Peyer's patch (tissue), 4 donors: ENCODE data around the gene STON2. TPM values are rescaled to one million over a fixed set of nuclear protein-coding genes. Genes with fewer than 3 reads are reported as not detected.

Source experiments
- DNase-seq, 3 donors: peaks; one replicate each; pipeline ENCODE4 v3.0.0-alpha.2; 2017 to 2019
- H3K27ac ChIP-seq, 4 donors: fragments of 200-600 bp; sonication (generic); one replicate each; pipeline ENCODE4 v1.5.1; 2016 to 2019
- H3K27me3 ChIP-seq, 2 donors: fragments of 200-600 bp; sonication (generic); one replicate each; pipeline ENCODE4 v1.5.1; 2019
- H3K36me3 ChIP-seq, 3 donors: fragments of 200-600 bp; sonication (generic); one replicate each; pipeline ENCODE4 v1.5.1; 2016 to 2019
- H3K4me1 ChIP-seq, 4 donors: fragments of 200-600 bp; sonication (generic); one replicate each; pipeline ENCODE4 v1.5.1; 2016 to 2019
- H3K4me3 ChIP-seq, 4 donors: fragments of 200-600 bp; sonication (generic); 1 replicate in 3 of 4; 2 replicates in 1 of 4; pipeline ENCODE4 v1.5.1; 2016 to 2019; ENCODE audit warnings: mild to moderate bottlenecking in 1 of 4
- H3K9me3 ChIP-seq, 4 donors: fragments of 200-600 bp; sonication (generic); one replicate each; pipeline ENCODE4 v1.5.1; 2016 to 2019; ENCODE audit warnings: mild to moderate bottlenecking in 1 of 4
- CTCF ChIP-seq, 6 experiments: fragments of 450-650 bp in 4 of 6; fragments of 200-600 bp in 2 of 6; sonication (generic) in 1 of 6; IDR thresholded peaks; one replicate each; pipeline ENCODE4 v1.5.1; 2017 to 2019; ENCODE audit warnings: antibody characterized with exemption in 6 of 6, mild to moderate bottlenecking in 3 of 6, moderate library complexity in 1 of 6
- POLR2A ChIP-seq, 2 donors: fragments of 450-650 bp; IDR thresholded peaks; one replicate each; pipeline ENCODE4 v1.5.1; 2017; ENCODE audit warnings: antibody characterized with exemption in 2 of 2, mild to moderate bottlenecking in 2 of 2, moderate library complexity in 2 of 2
- total RNA-seq, 4 donors: library from RNA; depleted of rRNA; stranded (reverse); fragments of >200 nt; gene quantifications; one replicate each; pipeline ENCODE4 v1.1.0, GENCODE V29; 2016

STON2 gene
- total RNA-seq, 4 donors from 2014 or later: 6.3 to 25.3 (median 13.9) TPM

- Histone ChIP-seq H3K9me3 (no peaks in the 10 kb centered on the region), H3K36me3 (no peaks in the 10 kb centered on the region), H3K4me1 (no peaks in the 10 kb centered on the region), H3K27ac (no peak overlapping the region), H3K4me3 (no peak overlapping the region), H3K27me3 (no peaks in the 10 kb centered on the region)
- TF ChIP-seq CTCF (IDR thresholded peaks at IDR 0.05) (no peak), POLR2A (IDR thresholded peaks at IDR 0.05) (no peak)
- DNase-seq: peak in 1 of 3 donors; percentile 47
Measured at GRCh38 chr14:81289516-81289915, 110.6 kb downstream of the STON2 start.

GRCh38 chr14:81286574-81287370 lies 113.4 kb downstream of the STON2 start:
- H3K4me3 ChIP-seq: no peak overlapping the region
- no peaks in the 10 kb centered on the region for H3K36me3 ChIP-seq
- H3K27me3 ChIP-seq: no peaks in the 10 kb centered on the region
- no peak overlapping the region for H3K27ac ChIP-seq
- no peaks in the 10 kb centered on the region for H3K4me1 ChIP-seq
- TF ChIP-seq CTCF (IDR thresholded peaks at IDR 0.05): no peak
- TF ChIP-seq POLR2A (IDR thresholded peaks at IDR 0.05): no peak
- no peak for DNase-seq
- no peaks in the 10 kb centered on the region for H3K9me3 ChIP-seq

GRCh38 chr14:81285245-81285644 lies 114.9 kb downstream of the STON2 start:
- no peak overlapping the region for H3K4me3 ChIP-seq
- H3K27me3 ChIP-seq: no peaks in the 10 kb centered on the region
- no peaks in the 10 kb centered on the region for H3K36me3 ChIP-seq
- no peak overlapping the region for H3K27ac ChIP-seq
- H3K9me3 ChIP-seq: no peaks in the 10 kb centered on the region
- no peaks in the 10 kb centered on the region for H3K4me1 ChIP-seq
- TF ChIP-seq POLR2A (IDR thresholded peaks at IDR 0.05) (no peak), CTCF (IDR thresholded peaks at IDR 0.05) (no peak)
- no peak for DNase-seq

GRCh38 chr14:81281332-81281731 lies 118.8 kb downstream of the STON2 start:
- no peak for DNase-seq
- Histone ChIP-seq H3K27ac (no peak overlapping the region), H3K9me3 (no peaks in the 10 kb centered on the region), H3K27me3 (no peaks in the 10 kb centered on the region), H3K36me3 (no peaks in the 10 kb centered on the region), H3K4me3 (no peak overlapping the region), H3K4me1 (no peaks in the 10 kb centered on the region)
- TF ChIP-seq CTCF (IDR thresholded peaks at IDR 0.05): no peak

- Histone ChIP-seq H3K27me3 (no peaks in the 10 kb centered on the region), H3K4me1 (no peaks in the 10 kb centered on the region), H3K4me3 (no peak overlapping the region), H3K9me3 (no peaks in the 10 kb centered on the region), H3K27ac (no peak overlapping the region), H3K36me3 (no peaks in the 10 kb centered on the region)
- DNase-seq: no peak
- TF ChIP-seq POLR2A (IDR thresholded peaks at IDR 0.05): no peak
- no peak for TF ChIP-seq CTCF (IDR thresholded peaks at IDR 0.05)
Measured at GRCh38 chr14:81280136-81280791, 119.9 kb downstream of the STON2 start.
